GM23248 (cell line): ENCODE results near the gene OR2A25.

Experiments
- EZH2 ChIP-seq: fragments of 200-600 bp; sonication (generic); IDR thresholded peaks from 2 replicates; pipeline ENCODE4 v1.6.1; 2018; ENCODE audit warnings: antibody characterized with exemption, mild to moderate bottlenecking; ENCODE audit not compliant: insufficient read depth, poor library complexity, severe bottlenecking
- EZH2phosphoT487 ChIP-seq: fragments of 200-600 bp; sonication (generic); IDR thresholded peaks from 2 replicates; pipeline ENCODE4 v1.6.1; 2018; ENCODE audit warnings: antibody characterized with exemption, moderate library complexity, mild to moderate bottlenecking, low read depth; ENCODE audit not compliant: insufficient read depth

- TF ChIP-seq EZH2phosphoT487 (no peak), EZH2 (no peak)
Observed at GRCh38 chr7:144027974-144028373, 41.6 kb upstream of the OR2A25 start.
